ENCODE data around the gene MEIOSIN.

GRCh38 chr19:45786533-45786894 is 53.3 kb downstream of the MEIOSIN start:
- TF ChIP-seq CTCF (IDR thresholded peaks at IDR 0.05; ENCODE audit: low read depth, low read length) (no peak), MAX (IDR thresholded peaks at IDR 0.05; ENCODE audit: low read depth, low read length) (no peak)
